Prostate gland (tissue), 2 donors: ENCODE measurements around the gene PRKX.
"Not testable (repeated sequence)": the region's sequence is repeated elsewhere in the genome, so short reads cannot be mapped to it uniquely, and the experiment has no call there.

Experiments
- POLR2A ChIP-seq: fragments of 450-650 bp; IDR thresholded peaks from one replicate; pipeline ENCODE4 v1.6.1; 2016; ENCODE audit warnings: antibody characterized with exemption, mild to moderate bottlenecking
- POLR2AphosphoS5 ChIP-seq: sonication (generic); formaldehyde crosslinking; IDR thresholded peaks from one replicate; pipeline ENCODE4 v1.6.1; 2017; ENCODE audit warnings: antibody characterized with exemption
- TF ChIP-seq, protein P1 (sequence below), 4 experiments: fragments of 200-600 bp in 2 of 4; fragments of 450-650 bp in 2 of 4; sonication (generic) in 2 of 4; IDR thresholded peaks; 1 replicate in 3 of 4; 2 replicates in 1 of 4; pipeline ENCODE4 v1.5.1; 2016 to 2019; ENCODE audit warnings: antibody characterized with exemption in 4 of 4, mild to moderate bottlenecking in 2 of 4, moderate library complexity in 2 of 4

DNA sequence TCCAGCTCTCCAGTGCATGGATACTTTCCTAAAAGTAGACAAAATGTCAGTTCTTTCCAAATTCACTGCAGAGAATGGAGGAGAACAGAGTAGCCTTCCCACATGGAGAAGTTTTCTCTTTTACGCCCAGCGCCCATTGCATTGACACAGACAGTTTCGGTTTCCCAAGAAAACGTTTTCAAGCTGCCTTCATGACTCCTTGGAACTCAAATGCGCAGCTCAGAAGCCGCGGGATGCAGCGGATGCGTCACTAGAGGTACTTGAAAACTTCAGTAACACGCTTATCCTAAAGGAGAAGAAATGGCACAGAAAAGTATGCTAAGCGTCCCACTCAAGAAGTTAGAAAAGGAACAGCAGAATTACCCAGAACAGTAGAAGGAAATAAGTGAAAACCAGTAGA is 23.1 kb upstream of the PRKX start:
- TF ChIP-seq, protein P1, sequence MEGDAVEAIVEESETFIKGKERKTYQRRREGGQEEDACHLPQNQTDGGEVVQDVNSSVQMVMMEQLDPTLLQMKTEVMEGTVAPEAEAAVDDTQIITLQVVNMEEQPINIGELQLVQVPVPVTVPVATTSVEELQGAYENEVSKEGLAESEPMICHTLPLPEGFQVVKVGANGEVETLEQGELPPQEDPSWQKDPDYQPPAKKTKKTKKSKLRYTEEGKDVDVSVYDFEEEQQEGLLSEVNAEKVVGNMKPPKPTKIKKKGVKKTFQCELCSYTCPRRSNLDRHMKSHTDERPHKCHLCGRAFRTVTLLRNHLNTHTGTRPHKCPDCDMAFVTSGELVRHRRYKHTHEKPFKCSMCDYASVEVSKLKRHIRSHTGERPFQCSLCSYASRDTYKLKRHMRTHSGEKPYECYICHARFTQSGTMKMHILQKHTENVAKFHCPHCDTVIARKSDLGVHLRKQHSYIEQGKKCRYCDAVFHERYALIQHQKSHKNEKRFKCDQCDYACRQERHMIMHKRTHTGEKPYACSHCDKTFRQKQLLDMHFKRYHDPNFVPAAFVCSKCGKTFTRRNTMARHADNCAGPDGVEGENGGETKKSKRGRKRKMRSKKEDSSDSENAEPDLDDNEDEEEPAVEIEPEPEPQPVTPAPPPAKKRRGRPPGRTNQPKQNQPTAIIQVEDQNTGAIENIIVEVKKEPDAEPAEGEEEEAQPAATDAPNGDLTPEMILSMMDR (IDR thresholded peaks at IDR 0.05): not testable (repeated sequence)
- not testable (repeated sequence) for TF ChIP-seq POLR2AphosphoS5, POLR2A
